SHP77 (cell line): ENCODE data around the gene GSTO2.

Experiments used
- DNase-seq, 2 experiments: peaks; one replicate each; lab custom pipeline; 2025; lab: John Stamatoyannopoulos, UW

The GSTO2 gene

GRCh38 chr10:104253606-104254410 is 15.2 kb upstream of the GSTO2 start:
- no peak for DNase-seq

GRCh38 chr10:104254493-104255310 is 14.3 kb upstream of the GSTO2 start, which contains the start of gene GSTO1:
GSTO1 (plus strand) TSS chr10:104254892; CDS start chr10:104254929, 37 bp downstream.
- DNase-seq, result no peak

GRCh38 chr10:104255311-104255981 is 13.5 kb upstream of the GSTO2 start:
- DNase-seq, result no peak

- DNase-seq, result no peak
Measured at GRCh38 chr10:104256335-104256961, 12.5 kb upstream of the GSTO2 start.

- DNase-seq, result no peak
Measured at GRCh38 chr10:104257235-104257634, 11.7 kb upstream of the GSTO2 start.

GRCh38 chr10:104258209-104258608 is 10.8 kb upstream of the GSTO2 start:
- DNase-seq, result no peak

GRCh38 chr10:104259456-104259855 is 9.5 kb upstream of the GSTO2 start:
- DNase-seq, result no peak

GRCh38 chr10:104259999-104260774 is 8.8 kb upstream of the GSTO2 start:
- DNase-seq, result no peak

GRCh38 chr10:104260775-104261115 is 8.2 kb upstream of the GSTO2 start:
- DNase-seq, result no peak

GRCh38 chr10:104262055-104262454 is 6.9 kb upstream of the GSTO2 start:
- DNase-seq, result no peak

- DNase-seq, result no peak
Measured at GRCh38 chr10:104264783-104265182, 4.2 kb upstream of the GSTO2 start.

GRCh38 chr10:104267721-104268404 is 1.1 kb upstream of the GSTO2 start:
- no peak for DNase-seq

GRCh38 chr10:104268405-104268712 is 625 bp upstream of the GSTO2 start:
- no peak for DNase-seq

GRCh38 chr10:104273286-104273685 is 4.3 kb downstream of the GSTO2 start:
- no peak for DNase-seq

GRCh38 chr10:104273899-104274575 is 5.1 kb downstream of the GSTO2 start:
- DNase-seq, result no peak

- no peak for DNase-seq
Measured at GRCh38 chr10:104274762-104275721, 6.1 kb downstream of the GSTO2 start.

- DNase-seq, result no peak
Measured at GRCh38 chr10:104276192-104276591, 7.2 kb downstream of the GSTO2 start.

- no peak for DNase-seq
Measured at GRCh38 chr10:104277785-104278184, 8.8 kb downstream of the GSTO2 start.

GRCh38 chr10:104279550-104280259 is 10.7 kb downstream of the GSTO2 start:
- DNase-seq, result no peak
